Kidney capillary endothelial cell (primary cell): ENCODE measurements around the gene SCN1B.
A peak's percentile ranks its signal among the peaks of the same experiment; 100 is the strongest.

Source experiments
- DNase-seq: peaks from one replicate; pipeline ENCODE4 v3.0.0-alpha.2; 2018; ENCODE audit warnings: low spot score

The SCN1B gene

DNA sequence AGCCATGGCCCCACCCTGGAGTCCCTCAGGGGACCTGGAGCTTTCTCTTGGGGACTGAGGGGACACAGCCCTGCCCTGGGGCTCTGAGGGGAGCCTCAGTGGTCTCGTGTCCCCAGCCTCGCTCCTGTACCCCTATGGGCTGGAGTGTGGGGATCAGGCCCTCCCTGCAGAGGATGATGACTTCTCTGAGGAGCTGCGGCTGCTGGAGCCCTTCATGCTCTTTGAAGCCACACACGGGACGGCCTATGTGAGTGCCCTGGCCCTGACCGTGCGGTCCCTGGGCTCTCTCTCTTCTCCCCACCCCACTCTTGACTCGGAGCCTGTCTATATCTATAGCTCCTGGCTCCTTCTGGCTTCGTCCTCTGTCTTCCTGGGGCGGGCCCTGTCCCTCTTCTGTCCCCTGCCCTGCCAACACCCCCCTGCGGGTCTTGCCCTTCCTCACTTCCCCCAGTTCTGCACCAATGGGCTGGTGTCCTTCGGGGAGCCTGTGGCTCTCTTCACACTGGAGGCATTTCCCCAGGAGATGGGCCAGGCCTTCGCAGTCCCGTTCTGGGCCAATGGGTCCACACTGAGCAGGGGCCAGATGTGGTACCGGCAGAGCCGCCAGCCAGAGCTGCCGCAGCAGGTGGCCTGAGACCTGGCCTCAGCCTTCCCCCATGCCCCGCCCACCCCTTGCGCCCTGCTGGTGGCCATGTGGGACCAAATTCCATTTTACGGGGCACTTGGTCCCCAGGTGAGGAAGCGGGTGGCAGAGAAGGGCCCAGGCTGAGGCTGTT, 44.3 kb downstream of the SCN1B start:
- no peak for DNase-seq

DNA sequence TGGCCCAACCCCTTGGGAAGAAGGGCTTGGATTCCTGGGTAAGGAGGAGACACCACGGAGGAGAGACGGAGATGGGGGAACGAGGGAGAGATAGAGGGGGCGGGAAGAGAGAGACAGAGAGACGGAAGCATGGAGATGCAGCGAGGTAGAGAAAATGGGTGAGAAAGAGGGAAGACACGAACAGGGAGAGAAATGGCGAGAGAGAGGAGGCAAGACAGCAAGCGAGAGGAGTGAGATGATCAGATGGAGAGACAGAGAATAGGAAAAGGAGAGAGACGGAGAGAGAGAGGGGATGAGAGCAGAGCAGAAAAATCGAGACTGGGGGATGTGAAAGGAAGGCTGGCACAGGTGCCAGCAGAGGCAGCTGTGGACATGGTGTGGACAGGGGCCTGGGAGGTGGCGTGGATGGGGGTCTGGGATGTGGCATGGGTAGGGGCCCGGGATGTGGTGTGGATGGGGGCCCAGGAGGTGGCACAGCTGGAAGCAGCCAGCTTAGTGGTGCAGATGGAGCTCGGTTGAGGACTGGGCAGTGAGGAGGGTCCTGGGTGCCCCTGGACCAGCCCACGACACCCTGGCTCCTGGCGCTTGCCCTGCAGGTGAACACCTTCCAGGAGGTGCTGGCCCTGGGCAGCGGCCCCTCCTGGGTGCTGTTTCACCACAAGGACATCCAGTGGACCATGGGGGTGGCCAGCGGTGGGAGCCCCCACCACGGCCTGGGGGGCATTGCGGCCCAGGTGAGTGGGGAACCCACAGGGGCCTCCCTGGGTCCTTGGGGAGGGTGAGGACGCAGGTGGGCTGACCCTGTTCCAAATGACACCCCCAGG, 45.1 kb downstream of the SCN1B start:
- DNase-seq: no peak

DNA sequence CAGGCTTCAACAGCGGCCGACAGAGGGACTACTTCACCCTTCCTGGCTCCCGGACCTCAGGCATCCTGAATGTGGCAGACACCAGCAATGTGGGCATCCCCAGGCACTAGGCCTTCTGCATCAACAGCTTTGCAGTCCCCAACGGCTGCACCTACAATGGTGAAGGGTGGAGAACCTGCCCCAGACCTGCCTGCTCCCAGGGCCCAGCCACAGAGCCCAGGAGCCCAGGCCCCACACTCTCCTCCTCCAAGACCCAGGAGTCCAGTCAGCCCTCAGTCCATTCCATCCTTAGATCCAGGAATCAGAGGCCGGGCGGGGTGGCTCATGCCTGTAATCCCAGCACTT, 45.7 kb downstream of the SCN1B start:
- DNase-seq: no peak

DNA sequence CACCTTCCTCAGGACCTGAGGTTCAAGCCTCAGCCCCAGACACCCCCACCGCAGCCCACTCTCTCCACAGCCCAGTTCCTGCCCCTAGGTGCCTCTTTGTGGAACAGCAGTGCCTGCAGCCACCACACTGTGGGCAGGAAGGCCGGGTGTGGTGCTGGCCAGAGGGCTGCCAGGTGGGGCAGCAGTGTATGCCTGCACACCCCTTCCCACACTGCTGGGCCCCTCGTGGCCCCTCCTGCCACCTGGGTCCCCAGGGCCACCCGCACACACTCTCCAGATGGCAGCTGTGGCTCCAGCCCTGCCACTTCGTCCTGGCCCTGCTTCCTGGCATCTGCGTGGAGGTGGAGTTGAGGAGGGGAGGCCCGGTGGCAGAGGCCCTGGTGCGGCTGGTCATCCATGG, 46.4 kb downstream of the SCN1B start:
- DNase-seq: no peak

DNA sequence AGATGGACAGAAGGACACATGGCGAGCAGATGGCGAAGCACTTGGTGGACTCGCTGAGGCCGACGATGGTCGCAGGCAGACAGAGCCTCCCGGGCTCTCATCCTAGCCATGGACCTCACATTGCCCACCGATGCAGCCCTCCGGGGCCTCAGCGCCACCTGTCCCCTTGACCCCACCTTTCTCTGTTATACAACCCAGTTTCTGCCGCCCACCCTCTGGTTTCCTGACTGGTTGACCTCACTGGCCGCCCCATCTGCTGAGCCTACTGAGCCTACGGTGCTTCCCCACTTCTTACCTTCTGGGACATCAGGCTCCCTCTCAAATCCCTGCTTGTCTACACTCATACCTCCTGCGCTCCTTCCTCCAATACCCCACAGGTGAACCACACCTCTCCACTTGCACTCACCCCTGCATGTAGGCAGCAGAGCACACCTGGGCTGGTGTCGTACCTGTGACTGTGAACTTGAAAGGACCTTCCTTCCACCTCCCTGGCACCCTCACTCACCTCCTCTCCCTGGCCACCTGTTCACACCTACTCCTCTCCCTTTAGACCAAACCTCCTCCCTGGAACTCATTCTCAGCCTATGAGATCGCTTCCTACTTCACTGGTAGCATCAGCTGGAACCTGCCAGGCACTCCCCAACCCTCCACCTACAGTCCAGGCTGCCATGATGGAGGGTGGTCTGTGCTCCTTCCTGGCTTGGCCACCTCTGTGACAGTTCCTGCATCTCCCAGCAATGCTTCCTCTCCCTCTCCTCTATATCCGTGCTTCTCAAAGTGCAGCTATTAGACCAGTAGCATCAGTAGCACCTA, 47.3 kb downstream of the SCN1B start:
- no peak for DNase-seq

DNA sequence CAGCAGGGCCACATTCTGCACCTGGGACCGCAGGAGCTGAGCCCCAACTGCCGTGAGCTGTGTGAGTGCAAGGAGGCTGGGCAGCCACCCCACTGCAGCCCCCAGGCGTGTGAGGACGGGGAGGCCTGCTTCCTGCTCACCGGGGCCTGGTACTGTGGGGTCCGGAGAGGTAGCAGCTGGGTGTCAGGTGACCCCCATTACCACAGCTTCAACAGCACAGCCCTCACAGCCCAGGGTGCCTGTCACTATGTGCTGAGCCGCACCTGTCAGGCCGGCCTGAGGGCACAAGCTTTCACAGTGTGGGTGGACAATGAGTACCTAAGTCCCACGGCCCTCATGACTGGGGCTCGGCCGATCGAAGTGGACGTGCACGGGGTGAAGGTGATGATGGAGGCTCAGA, 49.6 kb downstream of the SCN1B start:
- no peak for DNase-seq

DNA sequence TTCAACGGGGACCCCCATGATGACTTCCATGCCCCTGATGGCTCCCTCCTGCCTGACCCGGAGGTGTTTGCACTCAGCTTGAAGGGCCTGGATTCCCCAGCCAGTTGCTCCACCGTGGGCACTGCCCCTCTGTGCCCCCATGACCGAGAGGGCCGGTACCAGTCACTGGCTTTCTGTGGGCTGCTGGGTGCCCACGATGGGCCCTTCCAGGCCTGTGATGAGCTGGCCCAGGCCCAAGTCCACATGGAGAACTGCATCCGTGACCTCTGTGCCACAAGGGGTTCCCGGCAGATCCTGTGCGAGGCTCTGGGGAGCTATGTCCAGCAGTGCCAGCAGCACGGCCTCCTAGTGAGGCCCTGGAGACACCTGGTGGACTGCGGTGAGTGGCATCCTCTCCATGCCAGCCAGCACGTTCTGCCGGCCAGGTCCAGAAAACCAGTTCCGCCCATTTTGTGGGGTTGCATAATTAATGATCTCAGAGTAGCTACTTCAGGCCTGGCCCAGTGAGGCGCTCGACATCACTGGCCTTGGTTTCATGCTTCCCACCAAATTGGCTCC, 50.4 kb downstream of the SCN1B start:
- no peak for DNase-seq

DNA sequence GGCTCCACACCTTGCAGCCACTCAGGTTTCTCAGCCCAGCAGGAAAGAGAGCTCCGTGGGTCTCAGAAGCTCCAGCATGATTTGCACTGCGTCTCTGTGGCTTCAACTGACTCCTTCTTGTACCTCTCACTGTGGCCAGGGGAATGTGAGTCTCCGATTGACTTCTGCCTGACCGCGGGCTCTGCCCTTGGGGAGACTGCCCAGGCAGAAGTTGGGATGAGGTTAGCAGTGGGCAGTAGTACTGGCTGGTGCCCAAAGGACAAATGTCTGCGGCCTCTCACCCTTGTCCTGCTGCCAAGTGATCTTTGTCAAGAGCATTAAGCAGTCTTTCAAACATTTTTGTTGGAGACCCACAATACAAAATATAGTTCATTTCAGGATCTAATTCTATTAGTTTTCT, 50.9 kb downstream of the SCN1B start:
- DNase-seq: no peak

DNA sequence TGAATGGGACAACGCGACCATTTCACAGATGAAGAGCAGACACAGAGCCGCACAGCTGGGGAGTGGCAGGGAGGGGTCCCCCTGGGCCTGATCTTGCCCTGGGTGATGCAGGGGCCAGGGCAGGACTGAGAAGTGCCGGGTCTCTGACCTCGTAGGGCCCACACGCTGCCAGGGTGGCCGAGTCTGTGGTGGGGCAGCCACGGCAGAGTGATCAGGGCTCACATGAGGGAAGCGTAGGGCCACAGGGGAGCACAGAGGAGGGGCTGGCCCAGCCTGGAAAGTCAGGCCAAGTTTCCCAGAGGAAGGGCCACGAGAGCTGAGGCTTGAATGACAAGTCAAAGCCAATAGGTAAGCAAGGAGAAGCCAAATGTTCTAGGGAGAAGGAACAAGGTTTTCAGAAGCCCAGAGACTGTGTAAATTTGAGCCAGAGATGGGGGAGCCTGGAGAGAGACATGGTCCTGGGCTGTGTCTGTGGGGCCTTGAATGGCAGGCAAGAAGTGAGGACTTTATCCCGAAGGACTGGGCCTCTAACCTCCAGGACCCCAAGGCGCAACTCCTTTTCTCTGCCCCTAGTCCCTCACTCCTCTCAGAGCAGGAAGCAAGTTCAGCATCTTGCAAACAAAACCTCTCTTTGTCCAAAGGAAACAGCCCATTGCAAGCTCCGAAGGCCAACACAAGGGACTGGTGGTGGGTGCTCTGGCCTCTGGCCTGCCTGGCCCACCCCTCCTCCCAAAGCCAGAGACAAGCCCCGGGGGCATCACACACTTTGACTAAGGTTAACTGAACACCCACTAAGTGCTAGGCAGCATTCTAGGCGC, 53.6 kb downstream of the SCN1B start:
- DNase-seq: no peak

DNA sequence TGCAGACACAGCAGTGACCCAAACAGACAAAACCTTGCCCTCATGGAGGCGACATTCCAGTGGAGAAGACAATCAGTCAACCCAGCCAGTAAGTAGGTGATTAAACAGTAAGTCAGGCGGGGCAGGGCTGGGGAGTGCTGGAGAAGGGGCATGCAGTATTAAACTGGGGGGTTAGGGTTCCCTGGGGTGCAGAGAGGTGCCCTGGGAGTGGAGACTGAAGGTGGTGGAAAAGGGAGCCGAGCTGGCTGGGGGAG, 54.2 kb downstream of the SCN1B start:
- DNase-seq: no peak

DNA sequence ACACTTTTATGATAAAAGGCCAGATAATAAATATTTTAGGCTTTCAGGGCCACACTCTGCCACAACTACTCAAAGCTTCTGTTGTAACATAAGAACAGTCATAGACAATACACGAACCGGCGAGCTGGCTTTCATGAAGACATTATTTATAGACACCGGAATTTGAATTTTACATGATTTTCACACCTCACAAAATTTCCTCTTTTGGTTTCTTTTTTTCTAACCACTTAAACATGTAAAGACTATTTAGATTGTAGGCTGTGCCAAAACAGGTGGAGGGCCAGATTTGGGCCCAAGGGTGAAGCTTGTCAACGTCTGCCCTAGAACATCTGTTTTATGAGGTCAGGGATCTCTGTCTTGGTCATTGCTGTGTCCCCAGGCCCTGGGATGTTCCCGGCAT, 55.7 kb downstream of the SCN1B start:
- DNase-seq: no peak

DNA sequence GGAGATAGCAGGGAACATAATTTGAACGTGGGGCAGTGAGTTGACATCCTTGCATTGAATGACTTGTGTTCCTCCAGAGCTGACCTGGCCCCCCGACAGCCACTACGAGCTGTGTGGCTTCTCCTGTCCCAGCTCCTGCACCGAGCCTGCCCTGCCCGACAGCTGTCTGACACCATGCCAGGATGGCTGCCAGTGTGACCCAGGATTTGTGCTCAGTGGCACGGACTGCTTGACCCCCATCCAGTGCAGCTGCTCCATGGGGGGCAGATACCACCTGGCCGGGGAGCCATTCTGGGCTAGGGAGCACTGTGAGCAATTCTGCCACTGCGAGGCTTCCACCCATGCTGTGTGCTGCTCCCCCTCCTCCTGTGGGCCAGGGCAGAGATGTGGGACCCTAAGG, 56.2 kb downstream of the SCN1B start:
- DNase-seq: no peak

DNA sequence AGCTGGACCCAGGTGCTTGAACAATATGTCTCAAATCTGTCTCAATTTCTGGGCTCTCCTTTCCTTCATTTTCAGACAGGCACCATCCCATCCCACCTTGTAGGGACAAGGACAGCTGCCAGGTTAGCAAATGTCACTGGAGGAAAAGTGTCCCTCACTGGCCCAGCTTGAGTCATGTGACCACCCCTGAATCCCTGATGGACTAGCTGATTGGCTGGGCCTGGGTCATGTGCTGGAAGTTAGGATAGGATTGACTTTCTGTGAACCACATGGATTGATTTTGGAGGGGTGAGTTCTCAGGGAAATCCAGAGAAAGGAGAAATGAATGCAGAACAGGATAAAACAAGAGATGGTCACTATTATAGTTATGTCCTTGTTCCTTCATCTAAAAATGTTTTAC, 57.1 kb downstream of the SCN1B start:
- no peak for DNase-seq

DNA sequence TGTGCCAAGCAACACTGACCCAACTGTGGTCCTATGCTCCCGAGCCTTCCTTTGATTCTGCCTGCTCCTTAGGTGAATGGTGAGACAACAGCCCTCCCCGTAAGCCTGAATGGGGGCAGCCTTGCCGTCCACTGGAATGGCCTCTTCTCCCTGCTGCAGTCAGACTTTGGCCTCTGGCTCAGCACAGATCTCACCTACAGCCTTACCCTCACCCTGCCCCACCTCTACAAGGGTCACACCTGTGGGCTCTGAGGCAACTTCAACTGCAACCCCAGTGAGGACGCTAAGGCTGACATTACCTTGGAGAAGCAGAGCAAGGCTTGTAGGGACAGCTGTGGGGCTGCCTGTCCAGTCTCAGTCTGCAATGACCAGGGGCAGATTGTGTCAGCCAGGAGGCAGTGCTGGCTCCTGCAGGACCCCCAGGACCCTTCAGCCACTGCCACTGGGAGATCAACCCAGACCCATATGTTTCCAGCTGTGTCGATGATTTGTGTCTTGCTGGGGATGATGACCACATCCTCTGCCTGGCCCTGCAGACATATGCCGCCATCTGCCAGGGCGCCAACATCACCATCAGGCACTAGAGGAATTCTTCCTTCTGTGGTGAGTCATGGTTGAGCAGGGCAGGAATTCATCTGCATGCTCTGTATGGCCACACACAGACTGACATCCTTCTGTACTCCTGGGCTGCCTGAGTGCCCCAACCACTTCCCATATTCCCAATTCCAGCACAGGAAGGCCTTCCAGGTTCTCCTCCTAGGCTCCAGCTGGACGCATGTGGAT, 58.1 kb downstream of the SCN1B start:
- peak; percentile 78 for DNase-seq

DNA sequence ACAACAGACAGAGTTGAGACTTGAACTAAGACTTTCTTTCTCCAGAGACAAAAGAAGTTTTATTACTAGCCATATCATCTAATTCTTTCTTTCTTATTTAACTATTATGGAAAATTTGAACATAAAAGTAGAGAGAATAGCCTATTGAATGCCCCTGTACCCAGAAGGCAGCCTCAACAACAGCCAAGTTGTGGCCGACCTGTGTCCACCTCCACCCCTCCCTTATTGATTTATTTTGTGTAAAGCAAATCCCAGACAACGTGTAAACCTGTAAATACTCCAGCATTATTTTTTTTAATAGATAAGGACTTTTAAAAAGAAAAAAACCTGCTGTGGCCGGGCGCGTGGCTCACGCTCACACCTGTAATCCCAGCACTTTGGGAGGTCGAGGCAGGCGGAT, 59.3 kb downstream of the SCN1B start:
- DNase-seq: no peak
